HG02623 (cell line): ENCODE measurements around the gene ROBO2.

Experiments used
- ATAC-seq: cut with Tn5 transposase; IDR thresholded peaks from one replicate; pipeline ENCODE4 v1.9.1; 2021; ENCODE audit warnings: moderate library complexity; ENCODE audit not compliant: unreplicated experiment

Gene ROBO2

GRCh38 chr3:77096966-77097890, 57.3 kb downstream of the ROBO2 start:
- ATAC-seq: no peak

DNA sequence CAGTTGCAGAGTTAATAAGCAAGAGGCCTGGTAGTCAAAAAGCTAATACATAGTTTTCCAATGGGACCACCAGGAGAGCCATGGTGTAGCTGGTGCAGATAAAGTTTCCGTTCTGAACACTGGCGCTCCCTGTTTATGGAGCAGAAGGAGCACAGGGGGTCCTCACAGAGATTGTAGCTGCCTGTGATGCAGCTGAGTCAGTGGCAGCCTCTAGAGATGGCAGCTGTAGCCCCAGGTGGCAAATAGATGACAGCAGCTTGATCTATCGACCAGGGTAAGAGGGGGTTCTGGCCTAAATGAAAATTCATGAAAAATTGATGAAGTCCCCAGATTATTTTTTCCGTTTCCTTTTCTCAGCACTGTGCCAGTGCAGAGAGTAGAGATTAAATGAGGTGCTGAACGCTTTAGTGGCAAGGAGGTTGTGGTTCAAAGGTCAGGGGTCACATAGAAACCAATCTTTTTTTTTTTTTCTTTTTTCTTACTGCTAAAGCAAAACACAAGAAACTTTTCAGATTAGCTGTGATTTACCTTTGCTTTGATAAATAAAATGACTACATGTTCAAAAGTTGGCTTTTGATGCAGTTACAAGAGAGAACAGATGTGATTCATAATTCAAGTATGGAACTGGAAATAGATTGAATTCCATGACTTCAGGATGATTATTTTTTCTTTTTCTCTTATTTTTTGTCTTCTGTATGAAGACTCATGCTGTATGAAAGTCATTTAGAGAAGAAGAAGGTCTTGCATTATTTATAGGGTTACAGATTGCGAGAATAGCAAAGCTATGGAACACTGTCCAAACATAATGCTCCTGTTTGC, 63.3 kb downstream of the ROBO2 start:
- no peak for ATAC-seq

- no peak for ATAC-seq
Measured at GRCh38 chr3:77122652-77123051, 82.8 kb downstream of the ROBO2 start.

DNA sequence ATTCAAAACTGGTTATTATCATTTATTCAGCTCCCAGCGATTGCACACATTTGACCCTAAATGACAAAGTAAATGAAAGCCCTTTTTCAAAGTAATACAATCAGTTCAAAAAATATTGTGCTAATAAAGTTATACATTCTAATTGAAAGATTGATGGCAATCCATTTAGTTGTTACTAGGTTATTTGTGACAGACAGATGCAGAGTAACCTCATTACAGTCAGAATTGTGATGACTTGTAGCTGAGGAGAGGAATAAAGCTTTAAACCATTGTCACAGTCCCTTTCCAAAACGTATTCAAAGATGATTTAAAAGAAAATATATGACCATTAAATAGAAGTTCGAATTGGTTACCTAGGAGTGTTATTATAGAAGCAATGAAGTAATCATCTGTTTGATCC, 86.1 kb downstream of the ROBO2 start:
- no peak for ATAC-seq

DNA sequence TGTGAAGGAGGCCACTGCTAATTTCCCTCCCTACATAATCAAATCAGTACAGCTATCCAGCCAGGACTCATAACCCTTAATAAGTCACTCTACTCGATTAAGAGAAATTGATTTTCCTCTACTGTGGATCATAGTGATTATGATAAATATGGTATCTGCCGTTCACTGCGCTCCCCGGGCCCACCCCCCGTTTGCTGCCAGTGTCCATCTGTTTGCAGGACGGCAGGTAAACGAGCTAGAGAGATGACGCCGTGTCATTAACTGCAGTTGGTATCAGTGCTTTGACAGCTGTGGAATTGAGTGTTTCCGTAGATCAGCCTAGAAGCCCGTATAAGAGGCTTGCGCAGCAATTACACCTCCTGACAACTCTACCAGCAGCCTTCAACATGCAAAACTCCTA, 94.9 kb downstream of the ROBO2 start:
- ATAC-seq: no peak

DNA sequence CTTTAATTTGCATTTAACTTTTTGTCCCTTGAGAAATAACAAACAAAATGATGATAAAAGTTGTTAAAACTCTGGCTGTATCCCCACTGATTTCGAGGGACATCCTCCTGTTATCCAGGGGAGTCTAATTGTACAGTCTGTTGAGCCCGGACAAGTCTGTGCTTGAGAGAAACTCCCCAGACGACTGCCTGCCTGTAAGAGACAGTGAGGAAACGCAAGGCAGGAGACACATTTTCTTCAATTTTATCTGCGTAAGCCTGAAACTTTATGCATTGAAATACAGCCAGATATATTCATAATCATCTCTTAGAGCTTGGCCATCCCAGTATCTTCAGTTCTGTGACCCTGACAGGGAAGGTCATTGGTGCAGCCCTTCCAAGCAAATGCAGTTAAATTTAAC, 97.7 kb downstream of the ROBO2 start:
- no peak for ATAC-seq

- ATAC-seq: no peak
Measured at GRCh38 chr3:77139624-77140023, 99.7 kb downstream of the ROBO2 start.

GRCh38 chr3:77141423-77141822, 101.5 kb downstream of the ROBO2 start:
- no peak for ATAC-seq

GRCh38 chr3:77142578-77142977, 102.7 kb downstream of the ROBO2 start:
- ATAC-seq: no peak

DNA sequence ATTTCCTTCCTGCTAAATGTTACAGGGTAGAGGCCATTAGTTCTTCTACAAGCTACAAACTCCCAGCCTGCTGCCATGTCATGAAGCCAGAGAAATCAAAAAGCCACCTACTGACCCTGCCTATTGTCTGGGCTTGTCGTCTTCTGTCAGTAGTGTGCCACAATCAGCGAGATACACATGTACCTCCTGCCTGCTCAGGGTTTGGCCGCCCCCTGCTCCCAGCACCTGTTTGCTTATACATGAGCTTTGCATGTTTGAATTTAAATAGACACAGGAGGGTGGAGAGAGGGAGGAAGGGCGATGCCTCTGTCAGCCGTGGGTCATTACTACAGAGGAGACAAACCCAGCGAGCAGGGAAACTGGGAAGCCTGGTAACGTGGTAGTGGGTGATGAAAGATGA, 106.1 kb downstream of the ROBO2 start:
- ATAC-seq: no peak

GRCh38 chr3:77147836-77148578, 108.1 kb downstream of the ROBO2 start:
- ATAC-seq: no peak

DNA sequence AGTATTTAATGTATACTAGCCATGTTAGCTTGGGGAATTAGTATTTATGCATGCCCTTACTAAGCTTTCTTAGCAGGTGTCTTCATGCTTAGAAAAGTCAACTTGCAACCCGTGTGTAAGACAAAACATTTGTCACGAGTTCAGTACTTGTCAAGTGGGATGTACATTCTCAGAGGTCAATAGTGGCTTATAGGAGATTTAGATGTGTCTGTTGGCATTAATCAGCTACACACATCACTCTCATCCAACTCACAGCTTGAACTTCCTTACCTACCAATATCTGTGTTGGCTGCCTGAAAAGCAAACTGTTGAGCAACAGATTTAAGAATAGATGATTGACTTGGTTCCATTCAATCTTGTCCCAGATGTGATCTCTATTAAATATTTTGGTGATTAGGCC, 109.5 kb downstream of the ROBO2 start:
- no peak for ATAC-seq

- no peak for ATAC-seq
Measured at GRCh38 chr3:77150028-77150427, 110.1 kb downstream of the ROBO2 start.

- ATAC-seq: no peak
Measured at GRCh38 chr3:77150759-77151158, 110.9 kb downstream of the ROBO2 start.

GRCh38 chr3:77158730-77159581, 119.1 kb downstream of the ROBO2 start:
- no peak for ATAC-seq

GRCh38 chr3:77160931-77161497, 121.1 kb downstream of the ROBO2 start:
- no peak for ATAC-seq

- no peak for ATAC-seq
Measured at GRCh38 chr3:77169823-77170222, 129.9 kb downstream of the ROBO2 start.

- ATAC-seq: no peak
Measured at GRCh38 chr3:77171026-77171425, 131.1 kb downstream of the ROBO2 start.

DNA sequence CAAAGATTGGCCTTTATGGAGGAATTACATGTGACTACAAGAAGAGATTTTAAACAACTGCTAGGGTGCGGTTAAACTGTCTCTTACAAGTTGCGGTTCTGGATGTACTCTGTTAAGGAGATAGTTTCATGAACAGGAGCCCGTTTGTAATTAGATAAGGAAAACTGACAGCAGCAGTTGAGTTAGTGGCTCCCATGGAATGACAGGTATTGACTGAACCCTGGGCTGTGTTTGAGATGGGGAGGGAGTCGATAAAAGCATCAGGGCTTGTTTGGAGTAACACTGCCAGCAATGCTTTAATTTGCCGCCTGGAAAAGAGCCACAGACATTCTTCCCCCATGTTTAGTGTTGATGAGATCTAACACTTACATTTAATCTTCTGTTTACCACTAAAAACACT, 139.9 kb downstream of the ROBO2 start:
- no peak for ATAC-seq

DNA sequence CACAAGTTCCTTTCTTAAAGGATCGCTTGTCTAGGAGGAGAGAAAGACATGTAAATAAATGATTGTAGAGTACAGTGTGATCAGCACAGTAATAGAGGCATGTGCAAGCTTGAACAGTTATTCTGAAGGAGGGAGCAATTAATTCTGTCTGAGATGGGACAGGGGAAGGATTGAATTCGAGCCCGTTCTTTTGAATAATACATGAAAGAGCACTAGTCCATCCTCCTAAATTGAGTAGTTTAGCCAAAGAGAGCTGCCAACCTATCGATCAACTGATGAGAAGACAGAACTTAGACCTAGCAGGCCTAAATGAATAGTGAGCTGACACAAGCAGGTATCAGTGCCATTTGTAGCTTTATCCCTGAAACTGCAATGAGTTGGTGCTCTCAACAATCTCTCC, 142.4 kb downstream of the ROBO2 start:
- no peak for ATAC-seq
